GM19238 (cell line): Measurements from ENCODE around the gene PLP1.

Experiments
- DNase-seq: peaks from one replicate; pipeline ENCODE4 v3.0.0; 2011; ENCODE audit warnings: low spot score; ENCODE audit not compliant: insufficient read length

PLP1 gene

DNA sequence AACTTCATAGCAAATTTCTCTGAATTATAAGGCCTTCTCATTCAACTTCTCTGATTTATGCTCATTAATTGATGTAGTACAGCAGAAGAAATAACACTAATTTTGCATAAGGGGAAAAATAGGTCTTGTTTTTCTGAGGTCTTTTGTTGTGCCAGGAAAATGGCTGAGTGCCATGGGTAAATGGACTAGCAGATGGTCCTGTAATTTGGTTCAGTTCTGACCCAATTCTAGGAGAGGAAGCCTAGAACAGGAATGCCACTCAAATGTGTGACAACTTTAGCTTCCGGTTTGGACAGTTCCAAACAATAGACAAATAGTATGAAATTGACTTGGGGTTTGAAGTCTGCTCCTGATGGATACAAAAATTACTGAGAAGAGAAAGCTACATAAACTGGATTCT, 49.2 kb downstream of the PLP1 start:
- no peak for DNase-seq

DNA sequence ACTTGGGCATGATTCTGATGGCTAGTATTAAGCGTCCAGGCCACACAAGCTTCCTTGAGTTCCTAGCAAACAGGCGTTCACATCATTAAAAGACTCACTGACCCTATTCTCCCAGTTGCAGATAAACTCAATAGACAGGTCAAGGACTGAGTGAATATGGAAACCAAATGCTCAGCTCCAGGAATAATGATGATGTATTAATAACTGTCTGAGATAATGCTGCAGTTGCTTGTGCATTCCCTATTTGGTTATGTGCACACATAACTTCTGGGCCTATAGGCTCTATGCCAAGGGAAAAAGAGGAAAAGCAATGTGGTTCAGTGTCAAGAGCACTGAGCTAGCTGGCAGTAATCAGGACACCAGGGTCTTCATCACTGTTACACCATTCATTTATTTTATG, 51.9 kb downstream of the PLP1 start:
- no peak for DNase-seq

DNA sequence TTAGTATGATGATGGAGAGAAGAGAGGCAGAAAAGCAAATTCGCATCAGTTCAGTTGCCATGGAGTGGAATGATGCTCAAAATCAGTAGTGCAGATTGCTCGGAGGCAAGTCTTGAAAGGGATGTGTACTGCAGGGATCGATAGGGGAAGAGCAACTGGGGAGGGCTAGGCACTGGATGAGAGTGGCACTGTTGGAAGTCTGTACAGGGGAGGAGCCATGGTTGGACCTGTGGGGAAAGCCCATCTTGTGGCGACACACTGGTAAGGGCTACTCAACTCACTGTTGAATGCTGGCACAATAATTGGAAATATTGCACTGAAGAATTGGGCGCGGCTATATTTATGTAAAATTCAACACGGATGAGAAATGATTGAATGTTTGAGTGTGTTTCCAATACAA, 54.2 kb downstream of the PLP1 start:
- DNase-seq: no peak

DNA sequence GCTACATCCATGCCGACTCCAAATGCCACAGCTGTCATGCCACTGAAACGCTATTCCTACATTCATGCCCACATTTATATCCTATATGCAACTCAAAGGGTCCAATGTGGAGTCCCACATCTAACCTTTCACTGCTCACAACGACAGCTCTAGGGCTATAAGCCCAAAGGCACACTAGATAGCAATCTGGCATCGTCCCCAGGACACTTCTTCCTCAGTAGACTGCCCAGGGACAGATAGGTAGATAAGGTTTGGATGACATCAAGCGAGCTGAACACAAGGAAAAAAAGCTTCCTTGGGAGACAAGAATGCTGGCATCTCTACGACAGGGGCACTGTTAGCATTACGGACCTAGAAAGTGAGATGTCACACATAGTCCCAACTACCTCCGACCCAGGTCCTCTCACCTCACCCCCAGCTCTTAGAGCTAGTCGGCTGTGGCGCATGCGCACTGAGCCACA, 54.7 kb downstream of the PLP1 start:
- no peak for DNase-seq

DNA sequence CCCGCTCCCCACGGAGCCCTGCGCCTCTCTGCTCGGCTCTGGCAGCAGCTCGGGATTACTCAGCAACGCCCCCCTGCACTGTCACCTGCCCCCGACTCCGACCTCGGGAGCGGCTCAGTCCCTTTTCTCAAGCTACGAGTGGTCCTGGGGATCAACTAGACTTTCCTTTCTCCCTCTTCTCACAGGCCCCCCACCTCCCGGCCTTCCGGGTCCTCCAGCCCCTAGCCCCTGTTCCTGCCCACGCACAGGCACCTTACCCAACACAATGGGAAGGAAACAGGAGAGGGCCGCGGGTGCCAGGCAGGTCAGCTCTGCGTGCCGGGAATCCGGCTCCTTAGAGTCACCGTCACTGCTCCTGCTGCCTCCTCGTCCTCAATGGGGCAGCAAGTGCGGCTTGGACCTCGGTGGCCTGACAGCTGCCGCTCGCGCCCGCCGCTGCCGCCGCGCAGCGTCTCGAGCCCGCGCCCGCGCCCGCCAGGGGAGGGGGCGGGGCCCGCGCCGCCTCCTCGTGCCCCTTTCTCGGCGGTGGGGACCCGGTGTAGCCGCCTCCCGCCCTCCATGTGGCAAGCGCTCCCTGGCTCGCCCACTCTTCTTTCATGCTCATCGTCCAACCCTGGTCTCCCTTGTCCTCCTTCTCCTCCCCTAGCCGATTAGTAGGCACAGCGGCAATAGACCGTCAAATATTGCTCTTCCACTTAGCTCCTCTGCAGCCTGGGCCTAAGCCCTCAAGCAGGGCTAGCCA, 55.3 kb downstream of the PLP1 start, which contains the start of gene RAB9B:
Gene RAB9B, minus strand, starts transcription at position 455 of the 742 bp plus-strand sequence. CDS start 6,473 bp downstream, outside the sequence.
- DNase-seq: peak; percentile 50

DNA sequence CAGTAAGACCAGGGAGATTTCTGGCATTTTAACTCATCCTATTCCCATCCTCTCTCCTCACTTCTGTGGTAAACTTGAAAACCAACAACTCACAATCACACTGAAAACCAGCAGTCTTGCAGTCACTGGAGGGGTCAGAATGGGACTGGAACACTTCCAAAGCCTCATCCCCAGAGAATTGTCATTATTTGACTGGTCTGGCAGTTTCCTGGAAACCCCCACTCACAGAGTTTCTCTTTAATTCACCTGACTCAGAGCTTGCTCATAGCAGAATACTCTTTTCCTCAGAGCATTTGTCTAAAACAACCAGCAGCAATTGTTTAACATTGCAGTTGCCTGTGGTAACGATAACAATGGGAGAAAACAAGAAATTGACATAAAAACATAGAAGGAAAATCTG, 62.8 kb downstream of the PLP1 start:
- no peak for DNase-seq
